IMR-90 (cell line): ENCODE results near the gene ZKSCAN1. TPM values are rescaled to one million over a fixed set of nuclear protein-coding genes. Genes with fewer than 3 reads are reported as not detected.

Experiments
- ATAC-seq: fragments of 200-7000 bp; cut with Tn5 transposase; 2 replicates; pipeline ENCODE4 v1.9.1; 2020; ENCODE audit warnings: low read depth, mild to moderate bottlenecking, moderate library complexity
- BruUV-seq: library from RNA; stranded (reverse); fragments of 400-500 nt; replicated peaks from 2 replicates; lab custom pipeline; 2021; lab: Mats Ljungman, UMichigan
- CTCF ChIA-PET: fragments of 300-600 bp; formaldehyde crosslinking; extraction: SDS; loops from one replicate; lab custom pipeline; 2021; ENCODE audit warnings: antibody characterized with exemption; lab: Yijun Ruan, JAX
- POLR2A ChIA-PET: fragments of 300-600 bp; sonication (Branson Sonifier 250); formaldehyde crosslinking; loops from one replicate; lab custom pipeline; 2022; ENCODE audit warnings: antibody characterized with exemption; ENCODE audit not compliant: unreplicated experiment; lab: Charles Lee
- DNase-seq: peaks from one replicate; pipeline ENCODE4 v3.0.0; 2013
- H2AFZ ChIP-seq: replicated peaks from 2 replicates; pipeline ENCODE3; 2013; ENCODE audit warnings: low read length, mild to moderate bottlenecking; ENCODE audit not compliant: poor library complexity
- H2AK5ac ChIP-seq: 2 replicates; pipeline ENCODE4 v1.6.1; 2013; ENCODE audit warnings: low read depth, low read length, inconsistent platforms
- H2AK9ac ChIP-seq: replicated peaks from 2 replicates; pipeline ENCODE3; 2013; ENCODE audit warnings: mild to moderate bottlenecking, low read depth, low read length, moderate library complexity; ENCODE audit not compliant: poor library complexity
- H2BK120ac ChIP-seq: 2 replicates; pipeline ENCODE4 v1.6.1; 2013; ENCODE audit warnings: low read depth, low read length, inconsistent platforms
- H2BK15ac ChIP-seq: 3 replicates; pipeline ENCODE4 v1.6.1; 2013; ENCODE audit warnings: low read depth, low read length, inconsistent platforms
- H2BK20ac ChIP-seq: 2 replicates; pipeline ENCODE4 v1.6.1; 2013; ENCODE audit warnings: low read depth, mild to moderate bottlenecking, inconsistent platforms, low read length, moderate library complexity
- H2BK5ac ChIP-seq: 2 replicates; pipeline ENCODE4 v1.6.1; 2013; ENCODE audit warnings: mild to moderate bottlenecking, low read depth, low read length, inconsistent platforms; ENCODE audit not compliant: poor library complexity, severe bottlenecking
- H3K14ac ChIP-seq: replicated peaks from 2 replicates; pipeline ENCODE4 v1.6.1; 2013; ENCODE audit warnings: low read depth, low read length, inconsistent platforms
- H3K18ac ChIP-seq: 2 replicates; pipeline ENCODE4 v1.6.1; 2013; ENCODE audit warnings: low read depth, low read length, control low read depth
- H3K23ac ChIP-seq: 2 replicates; pipeline ENCODE4 v1.6.1; 2013; ENCODE audit warnings: low read depth, low read length, inconsistent platforms
- H3K27ac ChIP-seq: 2 replicates; pipeline ENCODE4 v1.5.1; 2013; ENCODE audit warnings: mild to moderate bottlenecking, control low read depth, low read length; ENCODE audit not compliant: insufficient read depth
- H3K27me3 ChIP-seq: 2 replicates; pipeline ENCODE4 v1.6.1; 2013; ENCODE audit warnings: low read length; ENCODE audit not compliant: control insufficient read depth, insufficient read depth
- H3K36me3 ChIP-seq: 2 replicates; pipeline ENCODE4 v1.6.1; 2013; ENCODE audit warnings: low read length, mixed read lengths; ENCODE audit not compliant: control insufficient read depth, insufficient read depth
- H3K4ac ChIP-seq: 2 replicates; pipeline ENCODE4 v1.6.1; 2013; ENCODE audit warnings: low read depth, low read length, inconsistent platforms
- H3K4me1 ChIP-seq: 2 replicates; pipeline ENCODE4 v1.6.1; 2013; ENCODE audit warnings: low read length, mixed read lengths; ENCODE audit not compliant: control insufficient read depth, insufficient read depth
- H3K4me2 ChIP-seq: 2 replicates; pipeline ENCODE4 v1.6.1; 2013; ENCODE audit warnings: low read depth, mild to moderate bottlenecking, control low read depth, low read length, moderate library complexity
- H3K4me3 ChIP-seq: 2 replicates; pipeline ENCODE4 v1.5.1; 2013; ENCODE audit warnings: low read depth, mild to moderate bottlenecking, control low read depth, low read length, moderate library complexity; ENCODE audit not compliant: insufficient read depth
- H3K56ac ChIP-seq: 2 replicates; pipeline ENCODE4 v1.6.1; 2013; ENCODE audit warnings: low read length, inconsistent platforms; ENCODE audit not compliant: insufficient read depth; ENCODE audit errors: extremely low read depth
- H3K79me1 ChIP-seq, 2 experiments: 2 replicates each; pipeline ENCODE4 v1.6.1; 2013; ENCODE audit warnings: low read length in 2 of 2, inconsistent platforms in 1 of 2, low read depth in 1 of 2
- H3K9ac ChIP-seq: 2 replicates; pipeline ENCODE4 v1.6.1; 2013; ENCODE audit warnings: low read depth, low read length, control low read depth
- H3K9me1 ChIP-seq: 2 replicates; pipeline ENCODE4 v1.6.1; 2013; ENCODE audit warnings: low read length, inconsistent platforms; ENCODE audit not compliant: insufficient read depth
- H3K9me3 ChIP-seq: 2 replicates; pipeline ENCODE4 v1.6.1; 2013; ENCODE audit warnings: low read length; ENCODE audit not compliant: control insufficient read depth, insufficient read depth
- H4K20me1 ChIP-seq: 2 replicates; pipeline ENCODE4 v1.6.1; 2013; ENCODE audit warnings: low read length, inconsistent platforms; ENCODE audit not compliant: insufficient read depth
- H4K5ac ChIP-seq: 2 replicates; pipeline ENCODE4 v1.6.1; 2013; ENCODE audit warnings: mild to moderate bottlenecking, low read depth, low read length, control low read depth
- H4K8ac ChIP-seq, 2 experiments: 2 replicates each; pipeline ENCODE4 v1.6.1; 2013; ENCODE audit warnings: low read depth in 2 of 2, low read length in 2 of 2, control low read depth in 1 of 2, inconsistent platforms in 1 of 2
- H4K91ac ChIP-seq: 2 replicates; pipeline ENCODE4 v1.6.1; 2013; ENCODE audit warnings: low read depth, low read length, inconsistent platforms; ENCODE audit not compliant: insufficient read depth
- BHLHE40 ChIP-seq: fragments of 150-350 bp; IDR thresholded peaks from 2 replicates; pipeline ENCODE4 v1.6.1; 2016; ENCODE audit warnings: mild to moderate bottlenecking, low read depth, low read length
- CEBPB ChIP-seq: IDR thresholded peaks from 2 replicates; pipeline ENCODE4 v1.6.1; 2012; ENCODE audit warnings: low read depth, low read length, improper control_type of control experiment
- CHD1 ChIP-seq: IDR thresholded peaks from 2 replicates; pipeline ENCODE4 v1.6.1; 2012; ENCODE audit warnings: low read depth, low read length, improper control_type of control experiment
- CTCF ChIP-seq: conservative IDR thresholded peaks from 2 replicates; pipeline ENCODE4 v1.5.1; 2012; ENCODE audit warnings: mild to moderate bottlenecking, low read depth, low read length, improper control_type of control experiment
- FOS ChIP-seq: fragments of 150-350 bp; IDR thresholded peaks from 2 replicates; pipeline ENCODE4 v1.6.1; 2016; ENCODE audit warnings: low read depth, low read length
- MAFK ChIP-seq: IDR thresholded peaks from 2 replicates; pipeline ENCODE4 v1.6.1; 2012; ENCODE audit warnings: low read depth, low read length, improper control_type of control experiment
- MAZ ChIP-seq: IDR thresholded peaks from 2 replicates; pipeline ENCODE4 v1.6.1; 2012; ENCODE audit warnings: low read depth, mild to moderate bottlenecking, low read length, improper control_type of control experiment, moderate library complexity, borderline replicate concordance
- MXI1 ChIP-seq: IDR thresholded peaks from 2 replicates; pipeline ENCODE4 v1.6.1; 2012; ENCODE audit warnings: low read depth, mild to moderate bottlenecking, low read length, moderate library complexity, borderline replicate concordance
- NFE2L2 ChIP-seq: fragments of 150-350 bp; IDR thresholded peaks from 2 replicates; pipeline ENCODE4 v1.6.1; 2016; ENCODE audit warnings: low read depth, mild to moderate bottlenecking, low read length
- POLR2A ChIP-seq: IDR thresholded peaks from 2 replicates; pipeline ENCODE4 v1.6.1; 2012; ENCODE audit warnings: mild to moderate bottlenecking, low read depth, low read length
- RAD21 ChIP-seq: IDR thresholded peaks from 2 replicates; pipeline ENCODE4 v1.6.1; 2012; ENCODE audit warnings: low read length, improper control_type of control experiment
- RCOR1 ChIP-seq: IDR thresholded peaks from 2 replicates; pipeline ENCODE4 v1.6.1; 2012; ENCODE audit warnings: mild to moderate bottlenecking, low read length, improper control_type of control experiment; ENCODE audit not compliant: insufficient replicate concordance
- RFX5 ChIP-seq: IDR thresholded peaks from 2 replicates; pipeline ENCODE4 v1.8.0; 2012; ENCODE audit warnings: low read depth, mild to moderate bottlenecking, low read length, moderate library complexity
- SMC3 ChIP-seq: fragments of 150-350 bp; IDR thresholded peaks from 2 replicates; pipeline ENCODE4 v1.6.1; 2016; ENCODE audit warnings: low read depth, mild to moderate bottlenecking, antibody characterized with exemption, low read length, moderate library complexity
- WGBS, 2 experiments: methylation state at CpG; one replicate each; pipeline versions ENCODE4 v1.1.5 to v1.1.7; 2013; ENCODE audit warnings: missing lambda C conversion rate in 2 of 2; ENCODE audit not compliant: insufficient read length in 1 of 2; ENCODE audit errors: extremely low coverage in 2 of 2; 5-methylcytosine and 5-hydroxymethylcytosine counted together
- dilution Hi-C: fragments of 300-500 bp; cut with HindIII; formaldehyde crosslinking; loops from one replicate; pipeline ENCODE4 v1.14.3; 2018; ENCODE audit warnings: low sequenced_read_pairs; ENCODE audit not compliant: unreplicated experiment
- in situ Hi-C: fragments of 300-500 bp; cut with MboI; formaldehyde crosslinking; loops from 3 replicates; pipeline ENCODE4 v1.14.3; 2019; ENCODE audit warnings: low sequenced_read_pairs, inconsistent platforms, mixed read lengths
- intact Hi-C: fragments of 100-400 bp; cut with micrococcal nuclease; formaldehyde crosslinking; loops from 2 replicates; pipeline ENCODE4 v1.10.0; 2022
- polyA plus RNA-seq, 3 experiments: library from polyadenylated mRNA; depleted of rRNA; stranded (reverse); fragments of >200 nt; gene quantifications; 2 replicates each; pipeline ENCODE4 v1.2.3, GENCODE V29; 2012; ENCODE audit warnings: low replicate concordance in 1 of 3
- total RNA-seq: library from RNA; depleted of rRNA; stranded (reverse); fragments of >200 nt; gene quantifications from 2 replicates; pipeline ENCODE4 v1.2.3, GENCODE V29; 2012
- TF ChIP-seq, protein P1 (sequence below): fragments of 150-350 bp; IDR thresholded peaks from 2 replicates; pipeline ENCODE4 v1.6.1; 2016; ENCODE audit warnings: low read depth, mild to moderate bottlenecking, low read length, moderate library complexity, borderline replicate concordance
- TF ChIP-seq, protein P2 (sequence below): fragments of 150-350 bp; IDR thresholded peaks from 2 replicates; pipeline ENCODE4 v1.6.1; 2017; ENCODE audit warnings: mild to moderate bottlenecking, antibody characterized with exemption, low read length, low read depth

The ZKSCAN1 gene
- total and polyA plus RNA-seq, 2 of the 4 experiments (the other 2 are of a cell fraction) = 13.7 to 40.7 TPM

- no peak overlapping the region for H3K4me3 ChIP-seq
- no peak overlapping the region for H2AK9ac ChIP-seq
- no peak for DNase-seq
- no peak overlapping the region for H2AK5ac ChIP-seq
- BruUV-seq = no TSS peak
- no peak overlapping the region for H3K14ac ChIP-seq
- no peak overlapping the region for H3K27ac ChIP-seq
- ChIA-PET CTCF (interaction anchor here (1.0 kb wide), 1 partner anchor 36 kb away, joined by 4 read pairs; no protein-coding TSS in a partner anchor), POLR2A (no interaction called here)
- no peak for ATAC-seq
- 89% methylated on average over 3 of the region's 5 CpGs; no CpG with 5 or more reads in 1 of the 2 experiments for WGBS, 2 experiments
- H3K56ac ChIP-seq = no peak overlapping the region
- no peak overlapping the region for H4K8ac ChIP-seq
- no peak overlapping the region for H3K9ac ChIP-seq
- H4K20me1 ChIP-seq = peaks cover under 1% of the 10 kb centered on the region; the same call in 1 of the 2 replicates
- H3K9me3 ChIP-seq = peaks cover 13% of the 10 kb centered on the region
- H3K18ac ChIP-seq = no peak overlapping the region
- H3K36me3 ChIP-seq = peaks cover 68% of the 10 kb centered on the region
- H3K79me1 ChIP-seq = peaks cover 33 to 66% of the 10 kb centered on the region in 2 experiments
- H2BK120ac ChIP-seq = no peak overlapping the region
- no peak overlapping the region for H2AFZ ChIP-seq
- no peak overlapping the region for H3K23ac ChIP-seq
- H3K4me1 ChIP-seq = peaks cover 5% of the 10 kb centered on the region
- in situ Hi-C loops = no loop called here
- no peak overlapping the region for H3K4ac ChIP-seq
- no peak overlapping the region for H2BK5ac ChIP-seq
- H2BK20ac ChIP-seq = no peak overlapping the region
- no peaks in the 10 kb centered on the region for H3K27me3 ChIP-seq
- no peak overlapping the region for H3K4me2 ChIP-seq
- peaks cover 7% of the 10 kb centered on the region for H3K9me1 ChIP-seq
- no peak overlapping the region for H2BK15ac ChIP-seq
- no peak overlapping the region for H4K5ac ChIP-seq
- dilution Hi-C loops = no loop called here
- intact Hi-C loops = no loop called here
- H4K91ac ChIP-seq = no peak overlapping the region
- TF ChIP-seq NFE2L2 (no peak), MAFK (no peak), SMC3 (no peak), RAD21 (no peak), FOS (no peak), RFX5 (no peak), BHLHE40 (no peak), CEBPB (no peak), CHD1 (no peak), POLR2A (no peak), MAZ (no peak), RCOR1 (no peak), MXI1 (no peak), CTCF (no peak)
- TF ChIP-seq, protein P1, sequence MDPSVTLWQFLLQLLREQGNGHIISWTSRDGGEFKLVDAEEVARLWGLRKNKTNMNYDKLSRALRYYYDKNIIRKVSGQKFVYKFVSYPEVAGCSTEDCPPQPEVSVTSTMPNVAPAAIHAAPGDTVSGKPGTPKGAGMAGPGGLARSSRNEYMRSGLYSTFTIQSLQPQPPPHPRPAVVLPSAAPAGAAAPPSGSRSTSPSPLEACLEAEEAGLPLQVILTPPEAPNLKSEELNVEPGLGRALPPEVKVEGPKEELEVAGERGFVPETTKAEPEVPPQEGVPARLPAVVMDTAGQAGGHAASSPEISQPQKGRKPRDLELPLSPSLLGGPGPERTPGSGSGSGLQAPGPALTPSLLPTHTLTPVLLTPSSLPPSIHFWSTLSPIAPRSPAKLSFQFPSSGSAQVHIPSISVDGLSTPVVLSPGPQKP = no peak
- TF ChIP-seq, protein P2, sequence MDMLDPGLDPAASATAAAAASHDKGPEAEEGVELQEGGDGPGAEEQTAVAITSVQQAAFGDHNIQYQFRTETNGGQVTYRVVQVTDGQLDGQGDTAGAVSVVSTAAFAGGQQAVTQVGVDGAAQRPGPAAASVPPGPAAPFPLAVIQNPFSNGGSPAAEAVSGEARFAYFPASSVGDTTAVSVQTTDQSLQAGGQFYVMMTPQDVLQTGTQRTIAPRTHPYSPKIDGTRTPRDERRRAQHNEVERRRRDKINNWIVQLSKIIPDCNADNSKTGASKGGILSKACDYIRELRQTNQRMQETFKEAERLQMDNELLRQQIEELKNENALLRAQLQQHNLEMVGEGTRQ = no peak
These were observed 14.2 kb downstream of the ZKSCAN1 start for GRCh38 chr7:100029596-100029995.
